HepG2 (cell line): ENCODE data around the gene PRKAR2A. TPM values are rescaled to one million over a fixed set of nuclear protein-coding genes. Genes with fewer than 3 reads are reported as not detected.

Experiments used
- EZH2 ChIP-seq: conservative IDR thresholded peaks from 2 replicates; pipeline ENCODE4 v1.6.1; 2012; ENCODE audit warnings: mild to moderate bottlenecking, low read depth, low read length, moderate library complexity
- MAF1 ChIP-seq: sonication (generic); formaldehyde crosslinking; IDR thresholded peaks from 2 replicates; pipeline ENCODE4 v1.5.0; 2020; ENCODE audit warnings: missing genetic modification reagents, borderline replicate concordance
- MAFG ChIP-seq: sonication (generic); formaldehyde crosslinking; IDR thresholded peaks from 2 replicates; pipeline ENCODE4 v1.5.1; 2020; ENCODE audit warnings: mild to moderate bottlenecking, missing genetic modification reagents
- MZF1 ChIP-seq: sonication (generic); formaldehyde crosslinking; IDR thresholded peaks from 2 replicates; pipeline ENCODE4 v1.8.1; 2023; ENCODE audit warnings: mild to moderate bottlenecking, missing genetic modification reagents, borderline replicate concordance
- SALL2 ChIP-seq: sonication (generic); formaldehyde crosslinking; IDR thresholded peaks from 2 replicates; pipeline ENCODE4 v1.8.1; 2023; ENCODE audit warnings: mild to moderate bottlenecking, missing genetic modification reagents, inconsistent platforms
- SNAI1 ChIP-seq: sonication (generic); formaldehyde crosslinking; IDR thresholded peaks from 2 replicates; pipeline ENCODE4 v1.5.0; 2020; ENCODE audit warnings: mild to moderate bottlenecking, missing genetic modification reagents, borderline replicate concordance
- SOX13 ChIP-seq, 3 experiments: fragments of 450-650 bp in 1 of 3; sonication (generic) in 1 of 3; formaldehyde crosslinking in 1 of 3; IDR thresholded peaks in 2 of 3; conservative IDR thresholded peaks in 1 of 3; 2 replicates each; pipeline versions ENCODE4 v1.5.0 to v1.6.1; 2016 to 2020; ENCODE audit warnings: antibody characterized with exemption in 1 of 3, mild to moderate bottlenecking in 1 of 3, missing compliant biosample characterization in 1 of 3, missing genetic modification reagents in 1 of 3, moderate library complexity in 1 of 3
- YY1 ChIP-seq: IDR thresholded peaks from 2 replicates; pipeline ENCODE4 v1.6.1; 2011; ENCODE audit warnings: low read length, low read depth, moderate library complexity, mild to moderate bottlenecking; ENCODE audit not compliant: insufficient read depth, insufficient replicate concordance
- ZFP90 ChIP-seq: sonication (generic); formaldehyde crosslinking; IDR thresholded peaks from 2 replicates; pipeline ENCODE4 v1.8.0; 2022; ENCODE audit warnings: missing genetic modification reagents, mild to moderate bottlenecking, inconsistent platforms, borderline replicate concordance
- ZNF296 ChIP-seq: sonication (generic); formaldehyde crosslinking; conservative IDR thresholded peaks from 2 replicates; pipeline ENCODE4 v1.5.0; 2020; ENCODE audit warnings: mild to moderate bottlenecking, missing genetic modification reagents
- ZNF34 ChIP-seq: sonication (generic); formaldehyde crosslinking; IDR thresholded peaks from 2 replicates; pipeline ENCODE4 v1.4.0; 2020; ENCODE audit warnings: mild to moderate bottlenecking, missing genetic modification reagents, borderline replicate concordance
- ZNF619 ChIP-seq: sonication (generic); formaldehyde crosslinking; IDR thresholded peaks from 2 replicates; pipeline ENCODE4 v1.4.0; 2020; ENCODE audit warnings: mild to moderate bottlenecking, missing genetic modification reagents
- ZNF660 ChIP-seq: sonication (generic); formaldehyde crosslinking; IDR thresholded peaks from 2 replicates; pipeline ENCODE4 v1.5.1; 2020; ENCODE audit warnings: mild to moderate bottlenecking, low read depth, missing genetic modification reagents, borderline replicate concordance
- polyA plus RNA-seq, 8 experiments: library from polyadenylated mRNA; depleted of rRNA in 3 of 8; stranded (reverse) in 7 of 8; unstranded in 1 of 8; fragments of >200 nt; fragmentation: Illumina TruSeq in 4 of 8; extraction: Trizol in 4 of 8; gene quantifications; 2 replicates each; pipeline versions ENCODE4 v1.2.1 to v1.2.3, GENCODE V29; 2011 to 2016; ENCODE audit warnings: low read depth in 4 of 8, missing spikeins in 1 of 8, mixed read lengths in 1 of 8; ENCODE audit not compliant: insufficient read depth in 1 of 8
- total RNA-seq, 5 experiments: library from RNA; depleted of rRNA; stranded (reverse); fragments of >200 nt; fragmentation: Illumina TruSeq; extraction: Trizol; gene quantifications; 2 replicates each; pipeline ENCODE4 v1.2.3, GENCODE V29; 2016; ENCODE audit warnings: low read depth in 1 of 5
- TF ChIP-seq, protein P1 (sequence below): sonication (generic); formaldehyde crosslinking; IDR thresholded peaks from 2 replicates; pipeline ENCODE4 v1.4.0; 2020; ENCODE audit warnings: missing genetic modification reagents
- TF ChIP-seq, protein P2 (sequence below): fragments of 450-650 bp; IDR thresholded peaks from 2 replicates; pipeline ENCODE4 v1.6.1; 2016
- TF ChIP-seq, protein P3 (sequence below): sonication (generic); formaldehyde crosslinking; IDR thresholded peaks from 2 replicates; pipeline ENCODE4 v1.4.0; 2020; ENCODE audit warnings: missing genetic modification reagents
- TF ChIP-seq, protein P4 (sequence below), 2 experiments: sonication (generic) in 1 of 2; formaldehyde crosslinking in 1 of 2; IDR thresholded peaks; 2 replicates each; pipeline versions ENCODE4 v1.6.1 to v1.9.0; 2014 to 2022; ENCODE audit warnings: antibody characterized with exemption in 1 of 2, borderline replicate concordance in 1 of 2, inconsistent platforms in 1 of 2, low read depth in 1 of 2, missing genetic modification reagents in 1 of 2

PRKAR2A gene
- total and polyA plus RNA-seq, 2 of the 13 experiments (the other 11 are each of a cell fraction or from before 2014, with no cell fraction given), result 11.8 to 29.2 TPM

DNA sequence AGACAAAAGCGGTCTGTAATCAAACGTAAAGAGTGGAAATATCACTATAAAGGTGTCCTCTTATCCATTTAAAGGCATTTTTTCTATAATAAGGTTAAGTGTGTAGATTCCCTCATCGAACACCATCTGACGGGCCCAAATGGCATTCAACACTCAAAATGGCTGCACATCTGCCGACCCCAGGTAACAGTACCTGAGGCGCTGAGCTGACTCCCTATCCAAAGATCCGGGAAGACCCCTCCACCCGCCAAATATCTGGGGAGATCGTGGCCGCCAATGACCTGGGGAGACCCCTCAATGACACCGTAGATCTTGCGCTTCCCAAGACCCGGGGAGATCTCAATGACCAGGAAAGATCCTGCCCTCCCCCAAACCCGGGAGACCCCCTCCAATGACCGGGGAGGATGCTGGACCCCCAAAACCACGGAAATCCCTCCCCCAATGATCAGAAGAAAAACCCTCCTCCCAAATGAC lies 131.1 kb downstream of the PRKAR2A start (continued):
- TF ChIP-seq, protein P1, sequence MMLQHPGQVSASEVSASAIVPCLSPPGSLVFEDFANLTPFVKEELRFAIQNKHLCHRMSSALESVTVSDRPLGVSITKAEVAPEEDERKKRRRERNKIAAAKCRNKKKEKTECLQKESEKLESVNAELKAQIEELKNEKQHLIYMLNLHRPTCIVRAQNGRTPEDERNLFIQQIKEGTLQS (CRISPR knock-in tag), result no peak
- TF ChIP-seq, protein P2, sequence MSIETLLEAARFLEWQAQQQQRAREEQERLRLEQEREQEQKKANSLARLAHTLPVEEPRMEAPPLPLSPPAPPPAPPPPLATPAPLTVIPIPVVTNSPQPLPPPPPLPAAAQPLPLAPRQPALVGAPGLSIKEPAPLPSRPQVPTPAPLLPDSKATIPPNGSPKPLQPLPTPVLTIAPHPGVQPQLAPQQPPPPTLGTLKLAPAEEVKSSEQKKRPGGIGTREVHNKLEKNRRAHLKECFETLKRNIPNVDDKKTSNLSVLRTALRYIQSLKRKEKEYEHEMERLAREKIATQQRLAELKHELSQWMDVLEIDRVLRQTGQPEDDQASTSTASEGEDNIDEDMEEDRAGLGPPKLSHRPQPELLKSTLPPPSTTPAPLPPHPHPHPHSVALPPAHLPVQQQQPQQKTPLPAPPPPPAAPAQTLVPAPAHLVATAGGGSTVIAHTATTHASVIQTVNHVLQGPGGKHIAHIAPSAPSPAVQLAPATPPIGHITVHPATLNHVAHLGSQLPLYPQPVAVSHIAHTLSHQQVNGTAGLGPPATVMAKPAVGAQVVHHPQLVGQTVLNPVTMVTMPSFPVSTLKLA, result no peak
- TF ChIP-seq ZNF34 (no peak), MZF1 (CRISPR knock-in tag) (no peak), SNAI1 (0 out of 2 replicates have a peak, but pooled peaks have one; percentile 28), ZNF660 (CRISPR knock-in tag) (no peak), SOX13 (IDR thresholded peaks at IDR 0.05) (peak; percentile 6; the same call in 1 of the 2 replicates), SOX13 (CRISPR knock-in tag; conservative IDR thresholded peaks at IDR 0.05 in 1 of 2, IDR thresholded peaks at IDR 0.05 in 1 of 2) (no peak), ZNF296 (CRISPR knock-in tag) (no peak), ZFP90 (CRISPR knock-in tag) (no peak), SALL2 (CRISPR knock-in tag) (0 out of 2 replicates have a peak, but pooled peaks have one; percentile 13), YY1 (peak; percentile 83), MAFG (CRISPR knock-in tag) (no peak), EZH2 (no peak), ZNF619 (CRISPR knock-in tag) (no peak), MAF1 (CRISPR knock-in tag) (no peak)
- TF ChIP-seq, protein P3, sequence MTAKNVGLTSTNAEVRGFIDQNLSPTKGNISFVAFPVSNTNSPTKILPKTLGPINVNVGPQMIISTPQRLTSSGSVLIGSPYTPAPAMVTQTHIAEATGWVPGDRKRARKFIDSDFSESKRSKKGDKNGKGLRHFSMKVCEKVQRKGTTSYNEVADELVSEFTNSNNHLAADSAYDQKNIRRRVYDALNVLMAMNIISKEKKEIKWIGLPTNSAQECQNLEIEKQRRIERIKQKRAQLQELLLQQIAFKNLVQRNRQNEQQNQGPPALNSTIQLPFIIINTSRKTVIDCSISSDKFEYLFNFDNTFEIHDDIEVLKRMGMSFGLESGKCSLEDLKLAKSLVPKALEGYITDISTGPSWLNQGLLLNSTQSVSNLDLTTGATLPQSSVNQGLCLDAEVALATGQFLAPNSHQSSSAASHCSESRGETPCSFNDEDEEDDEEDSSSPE (CRISPR knock-in tag), result no peak
- TF ChIP-seq, protein P4, sequence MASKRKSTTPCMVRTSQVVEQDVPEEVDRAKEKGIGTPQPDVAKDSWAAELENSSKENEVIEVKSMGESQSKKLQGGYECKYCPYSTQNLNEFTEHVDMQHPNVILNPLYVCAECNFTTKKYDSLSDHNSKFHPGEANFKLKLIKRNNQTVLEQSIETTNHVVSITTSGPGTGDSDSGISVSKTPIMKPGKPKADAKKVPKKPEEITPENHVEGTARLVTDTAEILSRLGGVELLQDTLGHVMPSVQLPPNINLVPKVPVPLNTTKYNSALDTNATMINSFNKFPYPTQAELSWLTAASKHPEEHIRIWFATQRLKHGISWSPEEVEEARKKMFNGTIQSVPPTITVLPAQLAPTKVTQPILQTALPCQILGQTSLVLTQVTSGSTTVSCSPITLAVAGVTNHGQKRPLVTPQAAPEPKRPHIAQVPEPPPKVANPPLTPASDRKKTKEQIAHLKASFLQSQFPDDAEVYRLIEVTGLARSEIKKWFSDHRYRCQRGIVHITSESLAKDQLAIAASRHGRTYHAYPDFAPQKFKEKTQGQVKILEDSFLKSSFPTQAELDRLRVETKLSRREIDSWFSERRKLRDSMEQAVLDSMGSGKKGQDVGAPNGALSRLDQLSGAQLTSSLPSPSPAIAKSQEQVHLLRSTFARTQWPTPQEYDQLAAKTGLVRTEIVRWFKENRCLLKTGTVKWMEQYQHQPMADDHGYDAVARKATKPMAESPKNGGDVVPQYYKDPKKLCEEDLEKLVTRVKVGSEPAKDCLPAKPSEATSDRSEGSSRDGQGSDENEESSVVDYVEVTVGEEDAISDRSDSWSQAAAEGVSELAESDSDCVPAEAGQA (IDR thresholded peaks at IDR 0.05; ENCODE audit: low read depth), result no peak
- TF ChIP-seq, protein P4 (CRISPR knock-in tag; IDR thresholded peaks at IDR 0.05; ENCODE audit: borderline replicate concordance), result no peak
